Adipocyte (in vitro differentiated cells): ENCODE data around the gene NUP107.
A peak's percentile ranks its signal among the peaks of the same experiment; 100 is the strongest.

ENCODE experiments used
- DNase-seq: peaks from one replicate; pipeline ENCODE4 v3.0.0-alpha.2; 2015; ENCODE audit warnings: low read depth
- H3K27me3 ChIP-seq: replicated peaks from 2 replicates; pipeline ENCODE4 v1.7.0; 2013; ENCODE audit warnings: mild to moderate bottlenecking, low read length, moderate library complexity; ENCODE audit not compliant: control insufficient read depth, insufficient read depth
- H3K36me3 ChIP-seq: 2 replicates; pipeline ENCODE4 v1.7.0; 2013; ENCODE audit warnings: low read length, mild to moderate bottlenecking, moderate library complexity; ENCODE audit not compliant: control insufficient read depth, insufficient read depth, severe bottlenecking
- H3K4me1 ChIP-seq: 2 replicates; pipeline ENCODE4 v1.7.0; 2013; ENCODE audit warnings: mild to moderate bottlenecking, low read length, moderate library complexity; ENCODE audit not compliant: control insufficient read depth, insufficient read depth
- H3K4me3 ChIP-seq: 2 replicates; pipeline ENCODE4 v1.7.0; 2013; ENCODE audit warnings: mild to moderate bottlenecking, low read length, moderate library complexity
- H3K9ac ChIP-seq: 2 replicates; pipeline ENCODE4 v1.7.0; 2013; ENCODE audit warnings: mild to moderate bottlenecking, low read length, moderate library complexity
- H3K9me3 ChIP-seq: 2 replicates; pipeline ENCODE4 v1.7.0; 2013; ENCODE audit warnings: mild to moderate bottlenecking, low read length, moderate library complexity; ENCODE audit not compliant: control insufficient read depth

The NUP107 gene

DNA sequence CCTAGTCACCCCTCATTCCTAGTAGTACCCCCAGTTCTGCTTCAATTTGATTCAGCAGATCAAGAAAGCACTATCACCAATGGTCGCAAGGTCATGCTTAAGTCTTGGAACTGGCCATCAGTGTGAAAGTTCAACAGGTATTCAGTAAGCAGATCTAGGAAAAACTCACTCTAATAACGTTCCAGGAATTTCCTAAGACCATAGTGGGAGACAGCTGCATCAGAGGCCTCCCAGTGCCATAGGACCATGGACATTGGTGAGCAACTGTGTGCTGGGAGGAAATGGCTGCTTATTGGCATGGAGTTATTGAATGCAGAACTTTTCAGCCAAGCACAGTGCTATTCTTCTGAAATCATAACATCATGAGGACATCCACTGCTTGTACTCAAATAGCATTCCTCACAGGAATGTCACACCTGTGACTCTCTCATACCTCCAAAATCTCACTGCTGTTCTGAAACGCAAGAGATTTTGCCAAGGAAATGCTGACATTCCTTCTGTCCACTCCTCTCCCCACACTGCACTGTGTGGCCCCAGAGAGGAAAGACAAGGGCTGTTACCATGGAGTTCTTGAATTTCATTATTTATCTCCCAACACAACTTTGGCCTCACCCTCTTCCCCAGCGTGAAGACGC lies 90.3 kb downstream of the NUP107 start:
- no peaks in the 10 kb centered on the region for H3K36me3 ChIP-seq
- peaks cover 12% of the 10 kb centered on the region for H3K4me1 ChIP-seq
- no peak overlapping the region for H3K9ac ChIP-seq
- no peaks in the 10 kb centered on the region for H3K27me3 ChIP-seq
- DNase-seq: no peak
- no peak overlapping the region for H3K4me3 ChIP-seq
- no peaks in the 10 kb centered on the region for H3K9me3 ChIP-seq

DNA sequence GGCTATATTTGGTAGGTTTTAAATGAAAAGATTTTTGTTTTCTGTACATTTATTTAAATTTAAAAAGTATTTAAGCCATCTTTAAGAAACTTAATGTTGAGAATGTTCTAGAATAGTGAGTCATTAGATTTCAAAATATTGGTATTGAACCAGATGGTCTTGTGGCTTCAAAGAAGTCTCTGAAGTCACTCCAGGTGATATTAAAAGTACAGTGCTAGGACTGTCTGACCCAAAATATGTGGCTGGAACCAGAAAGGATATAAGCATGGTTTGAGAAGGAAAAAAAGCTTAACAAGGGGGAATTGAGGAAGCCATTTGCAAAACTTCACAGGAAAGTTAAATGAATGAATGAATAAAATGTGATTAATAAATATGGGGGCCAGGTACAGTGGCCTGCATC lies 92.5 kb downstream of the NUP107 start:
- no peak for DNase-seq
- Histone ChIP-seq H3K27me3 (no peaks in the 10 kb centered on the region), H3K4me3 (no peak overlapping the region), H3K9ac (no peak overlapping the region), H3K36me3 (no peaks in the 10 kb centered on the region), H3K9me3 (no peaks in the 10 kb centered on the region), H3K4me1 (peaks cover 6% of the 10 kb centered on the region)

DNA sequence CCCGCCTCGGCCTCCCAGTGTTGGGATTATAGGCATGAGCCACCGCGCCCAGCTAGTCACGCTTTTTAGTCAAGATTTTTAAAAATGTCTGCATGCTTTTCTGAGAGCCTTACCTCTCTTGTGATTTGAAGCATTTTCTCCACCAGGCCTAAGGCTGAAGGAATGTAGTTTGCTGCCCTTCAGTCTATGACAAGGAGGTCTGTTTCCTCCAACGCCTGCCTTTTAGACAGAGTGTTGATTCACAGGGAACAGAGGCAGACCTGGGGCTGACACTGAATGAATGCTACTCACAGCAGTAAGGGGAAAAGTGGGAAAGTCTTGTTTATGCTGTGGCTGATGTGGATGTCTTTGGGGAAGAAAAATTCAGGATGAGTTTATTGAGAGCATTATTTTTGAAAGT lies 94.0 kb downstream of the NUP107 start:
- peaks cover 16% of the 10 kb centered on the region for H3K4me1 ChIP-seq
- H3K9me3 ChIP-seq: no peaks in the 10 kb centered on the region
- no peak overlapping the region for H3K4me3 ChIP-seq
- H3K27me3 ChIP-seq: no peaks in the 10 kb centered on the region
- H3K36me3 ChIP-seq: no peaks in the 10 kb centered on the region
- DNase-seq: peak; percentile 27
- no peak overlapping the region for H3K9ac ChIP-seq

- Histone ChIP-seq H3K9ac (no peak overlapping the region), H3K36me3 (no peaks in the 10 kb centered on the region), H3K4me3 (no peak overlapping the region), H3K27me3 (no peaks in the 10 kb centered on the region), H3K9me3 (no peaks in the 10 kb centered on the region), H3K4me1 (peaks cover 23% of the 10 kb centered on the region)
- no peak for DNase-seq
Observed at GRCh38 chr12:68781728-68782127, 95.0 kb downstream of the NUP107 start.

- no peaks in the 10 kb centered on the region for H3K27me3 ChIP-seq
- H3K9ac ChIP-seq: no peak overlapping the region
- peaks cover 46% of the 10 kb centered on the region for H3K4me1 ChIP-seq
- no peaks in the 10 kb centered on the region for H3K9me3 ChIP-seq
- H3K4me3 ChIP-seq: no peak overlapping the region
- peak; percentile 27 for DNase-seq
- no peaks in the 10 kb centered on the region for H3K36me3 ChIP-seq
Observed at GRCh38 chr12:68784015-68784414, 97.2 kb downstream of the NUP107 start.

DNA sequence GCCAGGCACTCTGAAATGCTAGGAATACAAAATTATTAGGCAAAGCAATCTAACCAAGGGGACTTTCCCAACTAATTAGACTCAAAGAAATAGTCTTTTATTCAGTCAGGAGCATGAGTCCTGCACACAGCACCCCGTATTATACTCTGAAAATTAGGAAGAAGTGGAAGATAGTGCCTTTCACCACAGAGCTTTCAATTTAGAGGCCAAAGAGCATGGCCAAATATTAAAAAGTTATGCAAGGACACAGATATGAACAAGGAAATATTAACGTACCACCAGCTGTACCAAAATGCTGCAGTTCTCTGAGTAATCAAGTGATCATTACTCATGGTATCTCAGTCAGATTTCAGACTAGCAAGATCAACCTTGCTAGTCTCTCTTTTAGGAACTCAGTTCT lies 98.6 kb downstream of the NUP107 start:
- H3K9me3 ChIP-seq: no peaks in the 10 kb centered on the region
- H3K27me3 ChIP-seq: no peaks in the 10 kb centered on the region
- peaks cover 42% of the 10 kb centered on the region for H3K4me1 ChIP-seq
- peak overlapping the region; percentile 30 for H3K9ac ChIP-seq
- H3K4me3 ChIP-seq: peak overlapping the region; percentile 46
- H3K36me3 ChIP-seq: no peaks in the 10 kb centered on the region
- no peak for DNase-seq

DNA sequence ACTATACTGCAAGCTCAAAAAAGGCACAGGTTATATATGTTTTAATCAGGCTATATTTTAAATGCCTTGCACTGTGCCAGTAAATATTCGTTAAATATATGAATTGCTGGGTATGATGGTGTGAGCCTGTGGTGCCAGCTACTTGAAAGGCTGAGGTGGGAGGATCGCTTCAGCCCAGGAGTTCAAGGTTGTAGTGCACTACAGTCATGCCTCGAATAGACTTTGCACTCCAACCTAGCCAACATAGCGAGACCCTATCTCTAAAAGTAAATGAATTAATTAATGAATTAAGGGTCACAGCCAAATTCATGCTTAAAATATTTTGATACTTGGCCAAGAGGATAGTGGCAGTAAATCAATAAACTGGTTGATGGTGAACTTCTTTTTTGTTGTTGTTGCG lies 99.0 kb downstream of the NUP107 start:
- DNase-seq: no peak
- Histone ChIP-seq H3K36me3 (no peaks in the 10 kb centered on the region), H3K27me3 (no peaks in the 10 kb centered on the region), H3K4me3 (peak overlapping the region; percentile 46), H3K9me3 (no peaks in the 10 kb centered on the region), H3K9ac (peak overlapping the region; percentile 30), H3K4me1 (peaks cover 42% of the 10 kb centered on the region)

DNA sequence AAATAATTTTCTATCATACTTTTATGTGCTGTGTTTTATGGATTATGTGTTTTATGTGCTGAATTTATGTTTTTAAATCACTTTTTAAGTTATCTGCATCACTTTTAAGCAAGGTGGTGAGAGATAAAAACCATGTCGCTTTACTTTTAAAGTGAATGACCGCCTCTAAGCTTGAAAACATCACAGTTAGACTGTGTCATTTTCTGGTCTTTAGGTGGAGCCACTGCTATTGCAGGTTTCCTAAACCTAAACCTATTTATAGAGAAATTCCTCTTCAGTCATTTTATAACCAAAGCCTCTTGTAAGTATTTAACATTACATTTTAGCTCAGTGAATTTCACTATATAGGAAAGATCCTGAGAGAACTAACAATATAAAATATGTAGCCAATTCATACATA lies 100.2 kb downstream of the NUP107 start:
- peaks cover 42% of the 10 kb centered on the region for H3K4me1 ChIP-seq
- no peak overlapping the region for H3K4me3 ChIP-seq
- H3K27me3 ChIP-seq: no peaks in the 10 kb centered on the region
- DNase-seq: peak; percentile 17
- H3K9ac ChIP-seq: peak overlapping the region; percentile 63
- no peaks in the 10 kb centered on the region for H3K9me3 ChIP-seq
- H3K36me3 ChIP-seq: no peaks in the 10 kb centered on the region

DNA sequence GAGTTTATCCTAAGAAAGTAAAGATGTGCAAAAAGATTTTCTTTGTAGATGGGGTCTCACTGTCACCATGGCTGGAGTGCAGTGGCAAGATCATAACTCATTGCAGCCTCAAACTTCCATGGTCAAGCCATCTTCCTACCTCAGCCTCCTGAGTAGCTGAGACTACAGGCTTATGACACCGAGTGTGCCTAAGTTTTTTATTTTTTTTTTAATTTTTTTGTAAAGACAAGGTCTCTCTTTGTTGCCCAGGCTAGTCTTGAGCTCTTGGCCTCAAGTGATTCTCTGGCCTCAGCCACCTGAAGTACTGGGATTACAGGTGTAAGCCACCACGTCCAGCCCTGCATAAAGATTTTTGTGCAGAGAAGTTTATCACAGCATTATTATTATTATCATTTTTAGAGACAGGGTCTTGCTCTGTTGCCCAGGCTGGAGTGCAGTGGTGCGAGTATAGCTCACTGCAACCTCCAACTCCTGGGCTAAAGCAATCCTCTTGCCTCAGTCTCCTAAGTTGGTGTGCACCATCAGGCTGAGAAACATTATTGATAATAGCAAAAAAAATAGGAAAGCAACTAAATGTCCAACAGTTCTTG lies 101.9 kb downstream of the NUP107 start:
- no peaks in the 10 kb centered on the region for H3K9me3 ChIP-seq
- H3K9ac ChIP-seq: no peak overlapping the region
- H3K4me3 ChIP-seq: no peak overlapping the region
- no peak for DNase-seq
- no peaks in the 10 kb centered on the region for H3K27me3 ChIP-seq
- no peaks in the 10 kb centered on the region for H3K36me3 ChIP-seq
- peaks cover 42% of the 10 kb centered on the region for H3K4me1 ChIP-seq

- no peak overlapping the region for H3K9ac ChIP-seq
- no peak overlapping the region for H3K4me3 ChIP-seq
- peaks cover 42% of the 10 kb centered on the region for H3K4me1 ChIP-seq
- no peaks in the 10 kb centered on the region for H3K9me3 ChIP-seq
- H3K36me3 ChIP-seq: no peaks in the 10 kb centered on the region
- H3K27me3 ChIP-seq: no peaks in the 10 kb centered on the region
- no peak for DNase-seq
Observed at GRCh38 chr12:68789144-68789878, 102.5 kb downstream of the NUP107 start.

GRCh38 chr12:68790081-68790951 lies 103.5 kb downstream of the NUP107 start:
- H3K36me3 ChIP-seq: no peaks in the 10 kb centered on the region
- no peak overlapping the region for H3K9ac ChIP-seq
- peaks cover 40% of the 10 kb centered on the region for H3K4me1 ChIP-seq
- no peak for DNase-seq
- H3K27me3 ChIP-seq: no peaks in the 10 kb centered on the region
- no peaks in the 10 kb centered on the region for H3K9me3 ChIP-seq
- H3K4me3 ChIP-seq: no peak overlapping the region
